A673 (cell line): ENCODE data around the gene TMEM43. TPM values are rescaled to one million over a fixed set of nuclear protein-coding genes. Genes with fewer than 3 reads are reported as not detected.
A peak's percentile ranks its signal among the peaks of the same experiment; 100 is the strongest.

Experiments used
- BruUV-seq: library from RNA; stranded (reverse); fragments of 400-500 nt; replicated peaks from 2 replicates; lab custom pipeline; 2021; lab: Mats Ljungman, UMichigan
- CTCF ChIA-PET: fragments of 300-600 bp; sonication (Branson Sonifier 250); formaldehyde crosslinking; loops from one replicate; lab custom pipeline; 2022; ENCODE audit warnings: antibody characterized with exemption; lab: Charles Lee
- POLR2A ChIA-PET: fragments of 300-600 bp; sonication (Branson Sonifier 250); formaldehyde crosslinking; loops from one replicate; lab custom pipeline; 2022; ENCODE audit warnings: antibody characterized with exemption; ENCODE audit not compliant: low non-redundant PET; lab: Charles Lee
- DNase-seq: peaks from one replicate; pipeline ENCODE4 v3.0.0-alpha.2; 2015; ENCODE audit warnings: low spot score
- H3K27ac ChIP-seq: fragments of 200-600 bp; sonication (generic); 2 replicates; pipeline ENCODE4 v1.5.1; 2016; ENCODE audit warnings: mixed run types, low read depth, mild to moderate bottlenecking, mixed read lengths, antibody characterized with exemption, low read length; ENCODE audit not compliant: poor library complexity, severe bottlenecking
- H3K27me3 ChIP-seq: fragments of 200-600 bp; sonication (generic); replicated peaks from 2 replicates; pipeline ENCODE4 v1.6.1; 2017; ENCODE audit warnings: mixed run types, low read depth, mild to moderate bottlenecking, mixed read lengths, antibody characterized with exemption, low read length; ENCODE audit not compliant: insufficient read depth, poor library complexity
- H3K36me3 ChIP-seq: fragments of 200-600 bp; sonication (generic); 2 replicates; pipeline ENCODE4 v1.6.1; 2016; ENCODE audit warnings: mixed run types, mild to moderate bottlenecking, mixed read lengths, antibody characterized with exemption, low read length; ENCODE audit not compliant: insufficient read depth, poor library complexity, severe bottlenecking
- H3K4me1 ChIP-seq: fragments of 200-600 bp; sonication (generic); 2 replicates; pipeline ENCODE4 v1.6.1; 2017; ENCODE audit warnings: mixed run types, mild to moderate bottlenecking, mixed read lengths, antibody characterized with exemption, low read length; ENCODE audit not compliant: insufficient read depth, poor library complexity, severe bottlenecking
- H3K4me3 ChIP-seq: fragments of 200-600 bp; sonication (generic); 2 replicates; pipeline ENCODE4 v1.5.1; 2016; ENCODE audit warnings: low read depth, mixed run types, mild to moderate bottlenecking, mixed read lengths, low read length; ENCODE audit not compliant: poor library complexity, severe bottlenecking
- H3K9me3 ChIP-seq: fragments of 200-600 bp; sonication (generic); 2 replicates; pipeline ENCODE4 v1.6.1; 2016; ENCODE audit warnings: mixed run types, low read depth, mild to moderate bottlenecking, mixed read lengths, antibody characterized with exemption, low read length; ENCODE audit not compliant: poor library complexity, severe bottlenecking
- CTCF ChIP-seq: fragments of 300-800, 200-600 bp; sonication (generic); conservative IDR thresholded peaks from 2 replicates; pipeline ENCODE4 v1.5.1; 2017; ENCODE audit warnings: low read depth, mild to moderate bottlenecking, antibody characterized with exemption, low read length, moderate library complexity, mixed read lengths
- EZH2 ChIP-seq: fragments of 200-600 bp; sonication (generic); IDR thresholded peaks from 2 replicates; pipeline ENCODE4 v1.6.1; 2017; ENCODE audit warnings: borderline replicate concordance, low read depth, mild to moderate bottlenecking, mixed read lengths, antibody characterized with exemption, low read length; ENCODE audit not compliant: poor library complexity, severe bottlenecking
- intact Hi-C: fragments of 100-400 bp; cut with micrococcal nuclease; formaldehyde crosslinking; loops from one replicate; pipeline ENCODE4 v1.10.0; 2022; ENCODE audit not compliant: unreplicated experiment
- total RNA-seq: library from RNA; stranded (reverse); gene quantifications from 2 replicates; pipeline ENCODE4 v1.2.3, GENCODE V29; 2021

The TMEM43 gene
- total RNA-seq, 1 experiment from 2014 or later: 55.6 TPM

- POLR2A ChIA-PET: no interaction called here
- intact Hi-C loops: no loop called here
- DNase-seq: no peak
- no TSS peak for BruUV-seq
- H3K4me3 ChIP-seq: no peak overlapping the region
- no peak for TF ChIP-seq EZH2
- TF ChIP-seq CTCF: no peak
- CTCF ChIA-PET: no interaction called here
- no peak overlapping the region for H3K27ac ChIP-seq
- H3K27me3 ChIP-seq: no peaks in the 10 kb centered on the region
- H3K9me3 ChIP-seq: no peaks in the 10 kb centered on the region
- H3K36me3 ChIP-seq: peaks cover 11% of the 10 kb centered on the region
- peaks cover 9% of the 10 kb centered on the region for H3K4me1 ChIP-seq
Observed at GRCh38 chr3:14150491-14151230, 25.8 kb downstream of the TMEM43 start.

- H3K36me3 ChIP-seq: peaks cover 13% of the 10 kb centered on the region
- no peak overlapping the region for H3K4me3 ChIP-seq
- no peak overlapping the region for H3K27ac ChIP-seq
- BruUV-seq: no TSS peak
- intact Hi-C loops: no loop called here
- ChIA-PET POLR2A (no interaction called here), CTCF (no interaction called here)
- no peaks in the 10 kb centered on the region for H3K9me3 ChIP-seq
- H3K27me3 ChIP-seq: no peaks in the 10 kb centered on the region
- no peak for DNase-seq
- TF ChIP-seq EZH2 (no peak), CTCF (no peak)
- peaks cover 9% of the 10 kb centered on the region for H3K4me1 ChIP-seq
Observed at GRCh38 chr3:14151471-14152083, 26.7 kb downstream of the TMEM43 start.

GRCh38 chr3:14152233-14152962 lies 27.5 kb downstream of the TMEM43 start:
- Histone ChIP-seq H3K27me3 (no peaks in the 10 kb centered on the region), H3K4me1 (peaks cover 9% of the 10 kb centered on the region), H3K27ac (no peak overlapping the region), H3K36me3 (peaks cover 16% of the 10 kb centered on the region), H3K9me3 (no peaks in the 10 kb centered on the region), H3K4me3 (no peak overlapping the region)
- no peak for DNase-seq
- ChIA-PET POLR2A (no interaction called here), CTCF (no interaction called here)
- TF ChIP-seq EZH2: no peak
- TF ChIP-seq CTCF: peak; percentile 29
- no TSS peak for BruUV-seq
- intact Hi-C loops: no loop called here
